Coronary artery (tissue), 2 donors: ENCODE data around the gene BBIP1.
A peak's percentile ranks its signal among the peaks of the same experiment; 100 is the strongest.

Experiments
- DNase-seq: peaks from one replicate; pipeline ENCODE4 v3.0.0-alpha.2; 2017; ENCODE audit warnings: low spot score
- H3K27ac ChIP-seq, 2 donors: fragments of 200-600 bp; sonication (generic); one replicate each; pipeline ENCODE4 v1.5.1; 2016 to 2019
- H3K4me3 ChIP-seq: fragments of 200-600 bp; sonication (generic); 2 replicates; pipeline ENCODE4 v1.5.1; 2016; ENCODE audit warnings: mild to moderate bottlenecking, moderate library complexity
- TF ChIP-seq, protein P1 (sequence below): fragments of 200-600 bp; sonication (generic); IDR thresholded peaks from one replicate; pipeline ENCODE4 v1.5.1; 2019; ENCODE audit warnings: antibody characterized with exemption

The BBIP1 gene

DNA sequence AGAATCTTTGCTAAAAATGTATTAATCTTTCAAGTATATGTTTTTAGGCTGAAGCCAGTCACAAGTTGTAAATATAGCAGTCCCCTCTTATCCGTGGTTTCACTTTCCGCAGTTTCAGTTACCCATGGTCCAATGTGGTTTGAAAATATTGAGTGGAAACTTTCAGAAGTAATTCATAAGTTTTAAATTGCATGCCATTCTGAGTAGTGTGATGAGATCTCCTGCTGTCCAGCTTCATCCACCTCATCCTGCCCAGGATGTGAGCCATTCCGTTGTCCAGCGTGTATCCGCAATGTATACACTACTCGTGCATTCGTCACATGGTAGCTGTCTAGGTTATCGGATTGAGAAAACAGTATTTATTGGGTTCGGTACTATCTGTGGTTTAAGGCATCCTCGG is 35.1 kb downstream of the BBIP1 start:
- Histone ChIP-seq H3K27ac (peak overlapping the region in 1 of 2 donors; percentile 6), H3K4me3 (peak overlapping the region; percentile 40)
- TF ChIP-seq, protein P1, sequence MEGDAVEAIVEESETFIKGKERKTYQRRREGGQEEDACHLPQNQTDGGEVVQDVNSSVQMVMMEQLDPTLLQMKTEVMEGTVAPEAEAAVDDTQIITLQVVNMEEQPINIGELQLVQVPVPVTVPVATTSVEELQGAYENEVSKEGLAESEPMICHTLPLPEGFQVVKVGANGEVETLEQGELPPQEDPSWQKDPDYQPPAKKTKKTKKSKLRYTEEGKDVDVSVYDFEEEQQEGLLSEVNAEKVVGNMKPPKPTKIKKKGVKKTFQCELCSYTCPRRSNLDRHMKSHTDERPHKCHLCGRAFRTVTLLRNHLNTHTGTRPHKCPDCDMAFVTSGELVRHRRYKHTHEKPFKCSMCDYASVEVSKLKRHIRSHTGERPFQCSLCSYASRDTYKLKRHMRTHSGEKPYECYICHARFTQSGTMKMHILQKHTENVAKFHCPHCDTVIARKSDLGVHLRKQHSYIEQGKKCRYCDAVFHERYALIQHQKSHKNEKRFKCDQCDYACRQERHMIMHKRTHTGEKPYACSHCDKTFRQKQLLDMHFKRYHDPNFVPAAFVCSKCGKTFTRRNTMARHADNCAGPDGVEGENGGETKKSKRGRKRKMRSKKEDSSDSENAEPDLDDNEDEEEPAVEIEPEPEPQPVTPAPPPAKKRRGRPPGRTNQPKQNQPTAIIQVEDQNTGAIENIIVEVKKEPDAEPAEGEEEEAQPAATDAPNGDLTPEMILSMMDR = no peak
- no peak for DNase-seq

DNA sequence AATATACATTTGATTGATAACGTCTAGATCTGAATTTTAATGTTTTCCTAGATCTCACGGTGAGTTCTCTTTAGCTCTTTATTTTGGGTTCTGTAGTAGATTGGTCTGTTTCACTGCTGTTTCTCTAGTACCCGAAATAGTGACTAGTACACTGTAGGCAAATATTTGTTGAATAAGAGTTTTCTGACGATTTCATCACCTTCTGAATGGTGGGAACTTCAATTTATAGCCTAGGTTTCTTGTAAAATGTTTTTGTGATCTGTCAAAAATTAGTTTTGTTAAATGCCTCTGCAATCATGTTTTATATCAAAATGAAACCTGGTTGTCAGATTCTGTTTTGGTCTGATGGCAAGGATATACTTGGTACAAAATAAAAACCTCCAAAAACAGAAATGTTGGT is 37.1 kb downstream of the BBIP1 start:
- no peak overlapping the region for H3K4me3 ChIP-seq
- DNase-seq = no peak
- TF ChIP-seq, protein P1 = no peak
- peak overlapping the region in 1 of 2 donors; percentile 6 for H3K27ac ChIP-seq

DNA sequence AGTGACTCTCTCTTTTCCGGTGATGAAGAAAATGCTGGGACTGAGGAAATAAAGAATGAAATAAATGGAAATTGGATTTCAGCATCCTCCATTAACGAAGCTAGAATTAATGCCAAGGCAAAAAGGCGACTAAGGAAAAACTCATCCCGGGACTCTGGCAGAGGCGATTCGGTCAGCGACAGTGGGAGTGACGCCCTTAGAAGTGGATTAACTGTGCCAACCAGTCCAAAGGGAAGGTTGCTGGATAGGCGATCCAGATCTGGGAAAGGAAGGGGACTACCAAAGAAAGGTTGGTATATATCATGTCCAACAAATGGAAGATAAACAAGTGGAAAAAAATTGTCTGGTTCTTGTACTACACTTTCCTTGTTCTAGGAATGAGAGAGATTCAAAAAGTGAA is 37.7 kb downstream of the BBIP1 start:
- no peak for DNase-seq
- Histone ChIP-seq H3K27ac (peak overlapping the region in 1 of 2 donors; percentile 6), H3K4me3 (no peak overlapping the region)
- TF ChIP-seq, protein P1 = no peak

DNA sequence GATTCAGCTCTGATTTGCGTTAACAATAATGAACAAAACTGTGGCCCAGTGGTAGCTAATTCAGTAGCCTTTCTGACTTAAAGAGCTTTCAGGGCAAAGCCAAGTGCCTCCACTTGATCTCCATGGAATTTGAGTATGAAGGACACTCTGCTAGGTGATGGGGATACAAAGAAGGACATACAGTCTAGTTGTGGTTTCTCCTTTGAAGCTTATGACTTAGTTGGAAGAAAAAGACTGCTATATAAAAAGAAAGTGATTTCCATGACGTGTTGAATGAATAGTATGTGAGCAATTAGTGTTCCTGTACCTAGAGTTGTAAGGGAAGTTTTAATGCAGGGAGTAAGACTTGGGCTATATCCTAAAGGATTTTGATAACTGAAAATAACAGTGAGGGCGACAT is 39.0 kb downstream of the BBIP1 start:
- Histone ChIP-seq H3K4me3 (no peak overlapping the region), H3K27ac (no peak overlapping the region)
- no peak for DNase-seq
- TF ChIP-seq, protein P1 = no peak

DNA sequence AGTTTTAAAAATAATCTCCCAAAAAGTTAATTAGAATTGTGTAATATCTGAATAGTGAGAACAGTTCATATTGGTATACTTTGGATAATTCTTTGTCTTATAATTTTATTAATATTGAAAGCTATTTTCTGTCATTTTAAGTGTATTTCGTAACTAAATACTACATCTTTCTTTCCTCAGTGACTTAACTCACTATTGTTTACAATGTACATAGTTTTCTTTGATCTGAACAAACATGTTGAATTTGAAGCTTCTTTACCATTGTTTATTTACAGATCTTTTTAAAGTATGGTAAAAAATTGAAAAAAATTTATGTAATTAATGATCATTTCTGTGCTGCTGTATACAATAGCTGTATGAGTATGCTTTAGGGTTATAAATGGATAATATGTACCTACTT is 42.2 kb downstream of the BBIP1 start:
- DNase-seq = no peak
- TF ChIP-seq, protein P1 = no peak
- no peak overlapping the region for H3K27ac ChIP-seq
- no peak overlapping the region for H3K4me3 ChIP-seq

DNA sequence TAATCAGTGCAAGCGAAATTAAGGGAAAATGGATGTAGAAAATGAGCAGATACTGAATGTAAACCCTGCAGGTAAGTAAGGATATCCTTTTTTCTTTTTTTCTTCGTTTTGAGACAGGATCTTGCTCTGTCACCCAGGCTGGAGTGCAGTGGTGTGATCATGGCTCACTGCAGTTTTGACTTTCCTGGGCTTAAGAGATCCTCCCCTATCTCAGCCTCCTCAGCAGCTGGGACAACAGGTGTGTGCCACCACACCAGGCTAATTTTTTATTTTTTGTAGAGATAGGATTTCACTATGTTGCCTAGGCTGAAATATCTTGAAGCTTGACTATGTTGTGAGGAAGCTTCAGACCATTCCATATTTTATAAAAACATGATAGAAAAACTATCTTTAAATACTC is 43.0 kb downstream of the BBIP1 start:
- no peak overlapping the region for H3K27ac ChIP-seq
- H3K4me3 ChIP-seq = no peak overlapping the region
- TF ChIP-seq, protein P1 = no peak
- DNase-seq = no peak

DNA sequence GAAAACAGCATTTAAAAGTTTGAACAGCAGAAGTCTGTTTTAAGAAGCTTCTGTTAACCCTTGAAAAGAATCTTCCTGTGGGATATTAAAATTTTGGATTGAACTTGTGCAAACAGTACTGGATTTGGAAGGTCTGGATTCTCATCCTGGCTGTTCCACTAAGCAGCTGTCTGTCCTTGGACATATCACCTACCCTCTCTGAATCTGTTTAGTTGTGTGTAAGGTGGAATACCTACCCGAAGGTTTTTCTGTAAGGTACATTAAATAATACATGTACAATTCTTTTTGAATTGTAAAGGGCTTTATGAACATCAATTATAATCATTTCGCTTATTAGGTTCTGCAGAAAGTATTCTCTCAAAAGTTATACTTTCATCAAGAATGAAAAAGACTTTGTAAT is 45.0 kb downstream of the BBIP1 start:
- DNase-seq = no peak
- TF ChIP-seq, protein P1 = no peak
- Histone ChIP-seq H3K4me3 (peak overlapping the region; percentile 97), H3K27ac (no peak overlapping the region)
